H9 (cell line): Measurements from ENCODE around the gene CENPM. TPM values are rescaled to one million over a fixed set of nuclear protein-coding genes. Genes with fewer than 3 reads are reported as not detected.

Source experiments
- DNase-seq: peaks from one replicate; pipeline ENCODE4 v3.0.0-alpha.2; 2017
- H2AFZ ChIP-seq: one replicate; pipeline ENCODE4 v1.6.1; 2013; ENCODE audit warnings: mild to moderate bottlenecking, low read length, control low read depth, moderate library complexity
- H2AK5ac ChIP-seq: 2 replicates; pipeline ENCODE4 v1.6.1; 2013; ENCODE audit warnings: low read length, control low read depth, mixed read lengths; ENCODE audit not compliant: insufficient read length
- H2BK120ac ChIP-seq: one replicate; pipeline ENCODE4 v1.6.1; 2013; ENCODE audit warnings: low read depth, mild to moderate bottlenecking, low read length, control low read depth, inconsistent platforms; ENCODE audit not compliant: poor library complexity, severe bottlenecking
- H2BK12ac ChIP-seq: 2 replicates; pipeline ENCODE4 v1.6.1; 2013; ENCODE audit warnings: low read length, control low read depth, mixed read lengths, low read depth; ENCODE audit not compliant: insufficient read length
- H2BK15ac ChIP-seq: 2 replicates; pipeline ENCODE4 v1.6.1; 2013; ENCODE audit warnings: low read depth, low read length, control low read depth
- H2BK20ac ChIP-seq: one replicate; pipeline ENCODE4 v1.6.1; 2013; ENCODE audit warnings: low read depth, mild to moderate bottlenecking, low read length, control low read depth, inconsistent platforms; ENCODE audit not compliant: poor library complexity, severe bottlenecking
- H2BK5ac ChIP-seq: 2 replicates; pipeline ENCODE4 v1.6.1; 2013; ENCODE audit warnings: low read length, control low read depth, mixed read lengths; ENCODE audit not compliant: insufficient read length
- H3K14ac ChIP-seq: 2 replicates; pipeline ENCODE4 v1.6.1; 2013; ENCODE audit warnings: low read length, control low read depth; ENCODE audit not compliant: insufficient read depth
- H3K18ac ChIP-seq: 2 replicates; pipeline ENCODE4 v1.6.1; 2013; ENCODE audit warnings: low read depth, mild to moderate bottlenecking, mixed read lengths, low read length, control low read depth; ENCODE audit not compliant: insufficient read length
- H3K23ac ChIP-seq: 2 replicates; pipeline ENCODE4 v1.6.1; 2013; ENCODE audit warnings: low read length, control low read depth, mixed read lengths, low read depth; ENCODE audit not compliant: insufficient read length
- H3K23me2 ChIP-seq: 2 replicates; pipeline ENCODE4 v1.6.1; 2013; ENCODE audit warnings: low read depth, mild to moderate bottlenecking, mixed read lengths, low read length, control low read depth; ENCODE audit not compliant: insufficient read length, poor library complexity, severe bottlenecking
- H3K27ac ChIP-seq: 2 replicates; pipeline ENCODE4 v1.5.1; 2013; ENCODE audit warnings: low read length, control low read depth, mixed read lengths, low read depth; ENCODE audit not compliant: insufficient read length
- H3K27me3 ChIP-seq: 2 replicates; pipeline ENCODE4 v1.6.1; 2013; ENCODE audit warnings: low read length, control low read depth, inconsistent platforms; ENCODE audit not compliant: insufficient read depth
- H3K4ac ChIP-seq: 2 replicates; pipeline ENCODE4 v1.6.1; 2013; ENCODE audit warnings: low read depth, mild to moderate bottlenecking, control low read depth, inconsistent platforms, low read length, moderate library complexity
- H3K4me1 ChIP-seq: 2 replicates; pipeline ENCODE4 v1.6.1; 2013; ENCODE audit warnings: low read length, control low read depth, inconsistent platforms; ENCODE audit not compliant: insufficient read depth
- H3K4me2 ChIP-seq: 2 replicates; pipeline ENCODE4 v1.6.1; 2013; ENCODE audit warnings: low read length, control low read depth, mixed read lengths; ENCODE audit not compliant: insufficient read length, insufficient read depth
- H3K56ac ChIP-seq: 2 replicates; pipeline ENCODE4 v1.6.1; 2013; ENCODE audit warnings: low read depth, mild to moderate bottlenecking, mixed read lengths, low read length, control low read depth; ENCODE audit not compliant: insufficient read length
- H3K79me1 ChIP-seq: 2 replicates; pipeline ENCODE4 v1.6.1; 2013; ENCODE audit warnings: low read depth, mild to moderate bottlenecking, moderate library complexity, low read length, control low read depth, inconsistent platforms; ENCODE audit not compliant: insufficient read depth, poor library complexity, severe bottlenecking
- H3K79me2 ChIP-seq: 2 replicates; pipeline ENCODE4 v1.6.1; 2013; ENCODE audit warnings: low read length, control low read depth, inconsistent platforms; ENCODE audit not compliant: insufficient read depth
- H3K9ac ChIP-seq: 2 replicates; pipeline ENCODE4 v1.6.1; 2013; ENCODE audit warnings: low read length, control low read depth, mixed read lengths; ENCODE audit not compliant: insufficient read length; ENCODE audit errors: extremely low read depth
- H3K9me3 ChIP-seq: one replicate; pipeline ENCODE4 v1.6.1; 2013; ENCODE audit warnings: low read depth, low read length, inconsistent platforms; ENCODE audit not compliant: control insufficient read depth
- H3T11ph ChIP-seq: one replicate; pipeline ENCODE4 v1.6.1; 2013; ENCODE audit warnings: mild to moderate bottlenecking, low read length, control low read depth, inconsistent platforms
- H4K20me1 ChIP-seq: one replicate; pipeline ENCODE4 v1.6.1; 2013; ENCODE audit not compliant: control insufficient read depth, insufficient read length, insufficient read depth
- H4K5ac ChIP-seq: 2 replicates; pipeline ENCODE4 v1.6.1; 2013; ENCODE audit warnings: low read depth, mild to moderate bottlenecking, mixed read lengths, low read length, control low read depth; ENCODE audit not compliant: insufficient read length
- H4K8ac ChIP-seq: replicated peaks from 2 replicates; pipeline ENCODE4 v1.6.1; 2013; ENCODE audit warnings: low read length, control low read depth, mixed read lengths, low read depth; ENCODE audit not compliant: insufficient read length
- H4K91ac ChIP-seq: 2 replicates; pipeline ENCODE4 v1.6.1; 2013; ENCODE audit warnings: low read depth, mild to moderate bottlenecking, moderate library complexity, mixed read lengths, low read length, control low read depth; ENCODE audit not compliant: insufficient read length
- H3K27ac Mint-ChIP-seq, 3 experiments: 2 replicates in 2 of 3; 3 replicates in 1 of 3; pipeline ENCODE4 v1.8.0; 2020 to 2021; ENCODE audit warnings: mixed read lengths in 3 of 3, mild to moderate bottlenecking in 1 of 3, moderate library complexity in 1 of 3
- H3K27me3 Mint-ChIP-seq: 2 replicates; pipeline ENCODE4 v1.8.0; 2021; ENCODE audit warnings: low read depth, mild to moderate bottlenecking, moderate library complexity, mixed read lengths
- H3K36me3 Mint-ChIP-seq, 3 experiments: 2 replicates in 2 of 3; 3 replicates in 1 of 3; pipeline ENCODE4 v1.8.0; 2020 to 2021; ENCODE audit warnings: low read depth in 3 of 3, mixed read lengths in 3 of 3; ENCODE audit not compliant: insufficient read depth in 1 of 3
- H3K4me1 Mint-ChIP-seq, 2 experiments: 2 replicates each; pipeline ENCODE4 v1.8.0; 2020; ENCODE audit warnings: mixed read lengths in 2 of 2
- H3K4me3 Mint-ChIP-seq, 2 experiments: 2 replicates in 1 of 2; 3 replicates in 1 of 2; pipeline ENCODE4 v1.8.0; 2020 to 2021; ENCODE audit warnings: mild to moderate bottlenecking in 2 of 2, mixed read lengths in 2 of 2, moderate library complexity in 1 of 2
- H3K9me3 Mint-ChIP-seq, 2 experiments: 2 replicates in 1 of 2; 3 replicates in 1 of 2; pipeline ENCODE4 v1.8.0; 2020; ENCODE audit warnings: mild to moderate bottlenecking in 2 of 2, mixed read lengths in 2 of 2, moderate library complexity in 1 of 2
- CTCF ChIP-seq: fragments of 200-600 bp; sonication (generic); conservative IDR thresholded peaks from 3 replicates; pipeline ENCODE4 v1.8.0; 2021; ENCODE audit warnings: antibody characterized with exemption, mild to moderate bottlenecking
- WGBS: extraction: QIAGEN DNeasy Blood & Tissue Kit; methylation state at CpG from one replicate; pipeline ENCODE4 v1.1.7; 2013; ENCODE audit warnings: missing lambda C conversion rate, low lambda C conversion rate, mixed read lengths; ENCODE audit not compliant: insufficient read length; ENCODE audit errors: extremely low coverage; 5-methylcytosine and 5-hydroxymethylcytosine counted together
- total RNA-seq: library from RNA; stranded (reverse); gene quantifications from 2 replicates; pipeline ENCODE4 v1.2.1, GENCODE V29; 2021

The CENPM gene
- total RNA-seq, 1 experiment from 2014 or later: 36.5 TPM

GRCh38 chr22:41933411-41934177 lies 13.4 kb downstream of the CENPM start:
- Histone ChIP-seq H3K14ac (no peak overlapping the region; the same call in 1 of the 2 replicates), H3K9ac (no peak overlapping the region), H3K27me3 (no peaks in the 10 kb centered on the region), H2AFZ (no peak overlapping the region), H3K56ac (no peak overlapping the region), H3K4me1 (no peaks in the 10 kb centered on the region), H3K79me1 (no peaks in the 10 kb centered on the region), H3K27ac (no peak overlapping the region), H4K5ac (no peak overlapping the region), H2BK5ac (no peak overlapping the region), H3K18ac (no peak overlapping the region), H3K9me3 (no peaks in the 10 kb centered on the region), H2BK12ac (no peak overlapping the region), H3K79me2 (no peaks in the 10 kb centered on the region), H2BK20ac (no peak overlapping the region), H2AK5ac (no peak overlapping the region), H3T11ph (no peak overlapping the region), H4K20me1 (no peaks in the 10 kb centered on the region), H4K8ac (no peak overlapping the region), H4K91ac (no peak overlapping the region), H3K23ac (no peak overlapping the region), H3K4ac (no peak overlapping the region), H3K4me2 (no peak overlapping the region), H2BK15ac (no peak overlapping the region), H3K23me2 (no peaks in the 10 kb centered on the region), H2BK120ac (no peak overlapping the region)
- Mint-ChIP-seq H3K27me3 (peaks cover 13% of the 10 kb centered on the region), H3K36me3 (peaks cover 10 to 20% (median 19%) of the 10 kb centered on the region in 3 experiments; a peak in 6 of 7 replicates), H3K27ac (no peak overlapping the region), H3K9me3 (no peaks in the 10 kb centered on the region), H3K4me1 (peaks cover 9 to 10% of the 10 kb centered on the region in 2 experiments), H3K4me3 (no peak overlapping the region)
- no peak for DNase-seq
- TF ChIP-seq CTCF: no peak
- whole genome bisulfite sequencing: no CpG with 5 or more reads among the region's 16 CpGs
